HG03280 (cell line): Measurements from ENCODE around the gene NEGR1.
"Not testable (repeated sequence)": the region's sequence is repeated elsewhere in the genome, so short reads cannot be mapped to it uniquely, and the experiment has no call there.

Source experiments
- ATAC-seq: cut with Tn5 transposase; IDR thresholded peaks from one replicate; pipeline ENCODE4 v1.9.1; 2021; ENCODE audit warnings: mild to moderate bottlenecking, moderate library complexity; ENCODE audit not compliant: unreplicated experiment

Gene NEGR1

GRCh38 chr1:71964188-71964587 lies 318.2 kb downstream of the NEGR1 start:
- no peak for ATAC-seq

GRCh38 chr1:71956613-71957285 lies 325.6 kb downstream of the NEGR1 start:
- ATAC-seq = no peak

- no peak for ATAC-seq
Observed at GRCh38 chr1:71950579-71950978, 331.8 kb downstream of the NEGR1 start.

- no peak for ATAC-seq
Observed at GRCh38 chr1:71949681-71950080, 332.7 kb downstream of the NEGR1 start.

- no peak for ATAC-seq
Observed at GRCh38 chr1:71948561-71948960, 333.8 kb downstream of the NEGR1 start.

GRCh38 chr1:71944006-71944405 lies 338.3 kb downstream of the NEGR1 start:
- no peak for ATAC-seq

- no peak for ATAC-seq
Observed at GRCh38 chr1:71940261-71940660, 342.1 kb downstream of the NEGR1 start.

GRCh38 chr1:71930511-71930910 lies 351.8 kb downstream of the NEGR1 start:
- no peak for ATAC-seq

GRCh38 chr1:71921935-71922559 lies 360.3 kb downstream of the NEGR1 start:
- ATAC-seq = no peak

GRCh38 chr1:71921204-71921603 lies 361.1 kb downstream of the NEGR1 start:
- ATAC-seq = no peak

GRCh38 chr1:71920556-71920955 lies 361.8 kb downstream of the NEGR1 start:
- ATAC-seq = no peak

GRCh38 chr1:71919811-71920509 lies 362.4 kb downstream of the NEGR1 start:
- no peak for ATAC-seq

GRCh38 chr1:71918630-71919029 lies 363.7 kb downstream of the NEGR1 start:
- ATAC-seq = no peak

- no peak for ATAC-seq
Observed at GRCh38 chr1:71916894-71917293, 365.4 kb downstream of the NEGR1 start.

- no peak for ATAC-seq
Observed at GRCh38 chr1:71914626-71915025, 367.7 kb downstream of the NEGR1 start.

GRCh38 chr1:71908871-71909390 lies 373.4 kb downstream of the NEGR1 start:
- ATAC-seq = no peak

- ATAC-seq = no peak
Observed at GRCh38 chr1:71908303-71908702, 374.0 kb downstream of the NEGR1 start.

- ATAC-seq = no peak
Observed at GRCh38 chr1:71899881-71900280, 382.5 kb downstream of the NEGR1 start.

- ATAC-seq = not testable (repeated sequence)
Observed at GRCh38 chr1:71888166-71888565, 394.2 kb downstream of the NEGR1 start.

- ATAC-seq = no peak
Observed at GRCh38 chr1:71885171-71885570, 397.2 kb downstream of the NEGR1 start.

- ATAC-seq = no peak
Observed at GRCh38 chr1:71882637-71883036, 399.7 kb downstream of the NEGR1 start.

GRCh38 chr1:71882226-71882625 lies 400.1 kb downstream of the NEGR1 start:
- ATAC-seq = no peak
